ENCODE measurements around the gene ARHGAP21. TPM values are rescaled to one million over a fixed set of nuclear protein-coding genes. Genes with fewer than 3 reads are reported as not detected.
"Not testable (repeated sequence)": the region's sequence is repeated elsewhere in the genome, so short reads cannot be mapped to it uniquely, and the experiment has no call there.

Gene ARHGAP21
- total RNA-seq, 1 donor from 2014 or later: 79.2 TPM

DNA sequence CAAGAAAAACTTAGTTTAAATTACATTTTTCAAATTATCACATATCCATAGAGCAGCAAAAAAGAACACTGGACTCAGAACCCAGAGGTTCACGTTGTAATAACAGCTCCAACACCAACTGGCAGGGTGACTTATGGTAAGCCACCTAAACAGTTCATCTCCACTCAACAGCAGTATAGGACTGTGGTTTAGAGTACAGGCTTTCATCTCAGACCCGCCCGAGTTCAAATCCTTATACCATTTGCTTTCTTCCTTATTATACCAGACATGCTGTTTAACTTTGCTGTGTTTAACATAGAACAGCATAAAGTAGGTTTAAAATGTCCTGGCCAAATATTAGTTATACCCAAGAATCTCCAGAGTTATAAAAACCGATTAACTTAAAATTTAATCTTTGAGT lies 97.9 kb downstream of the ARHGAP21 start:
- no peak for DNase-seq

DNA sequence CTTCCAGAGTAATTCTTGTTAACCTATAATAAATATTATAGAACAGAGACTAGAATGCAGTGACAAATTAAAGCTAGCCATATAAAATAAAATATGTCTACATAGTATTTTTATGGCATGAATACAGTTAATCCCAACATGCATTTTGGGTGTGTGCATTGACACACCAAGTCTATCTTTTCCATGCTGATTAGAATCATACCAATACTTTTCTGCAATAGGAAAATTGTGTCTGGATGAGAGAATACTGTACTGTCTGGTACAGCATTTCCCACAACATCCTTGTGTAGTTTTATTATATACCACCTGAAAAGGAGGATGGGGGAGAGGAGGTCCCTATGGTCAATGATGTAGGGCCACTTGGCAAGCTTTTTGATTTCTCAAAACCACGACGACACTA lies 100.3 kb downstream of the ARHGAP21 start:
- DNase-seq: no peak

DNA sequence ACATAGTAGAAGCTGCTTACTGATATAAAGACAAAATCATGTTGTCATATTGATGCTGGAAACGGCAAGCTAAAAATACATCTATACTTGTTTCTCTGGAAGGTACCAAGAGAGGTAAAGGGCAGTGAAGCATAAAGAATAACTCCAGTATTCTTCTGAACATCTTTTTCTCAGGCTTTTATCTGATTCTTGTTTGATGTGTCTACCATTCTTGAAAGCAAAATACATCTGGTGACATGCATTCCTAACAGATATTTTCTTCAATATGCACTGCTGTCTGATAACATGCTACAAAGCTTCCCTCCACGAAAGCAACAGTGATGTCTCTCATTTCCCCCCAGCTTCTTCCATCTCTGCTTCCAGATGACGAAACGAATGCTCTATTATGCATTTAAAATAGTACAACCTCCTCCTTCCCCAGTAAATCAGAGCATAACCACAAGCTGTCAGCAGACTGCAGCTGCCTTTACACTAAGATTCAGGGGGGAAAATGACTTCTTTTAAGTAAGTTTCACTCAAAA lies 100.8 kb downstream of the ARHGAP21 start:
- no peak for DNase-seq

DNA sequence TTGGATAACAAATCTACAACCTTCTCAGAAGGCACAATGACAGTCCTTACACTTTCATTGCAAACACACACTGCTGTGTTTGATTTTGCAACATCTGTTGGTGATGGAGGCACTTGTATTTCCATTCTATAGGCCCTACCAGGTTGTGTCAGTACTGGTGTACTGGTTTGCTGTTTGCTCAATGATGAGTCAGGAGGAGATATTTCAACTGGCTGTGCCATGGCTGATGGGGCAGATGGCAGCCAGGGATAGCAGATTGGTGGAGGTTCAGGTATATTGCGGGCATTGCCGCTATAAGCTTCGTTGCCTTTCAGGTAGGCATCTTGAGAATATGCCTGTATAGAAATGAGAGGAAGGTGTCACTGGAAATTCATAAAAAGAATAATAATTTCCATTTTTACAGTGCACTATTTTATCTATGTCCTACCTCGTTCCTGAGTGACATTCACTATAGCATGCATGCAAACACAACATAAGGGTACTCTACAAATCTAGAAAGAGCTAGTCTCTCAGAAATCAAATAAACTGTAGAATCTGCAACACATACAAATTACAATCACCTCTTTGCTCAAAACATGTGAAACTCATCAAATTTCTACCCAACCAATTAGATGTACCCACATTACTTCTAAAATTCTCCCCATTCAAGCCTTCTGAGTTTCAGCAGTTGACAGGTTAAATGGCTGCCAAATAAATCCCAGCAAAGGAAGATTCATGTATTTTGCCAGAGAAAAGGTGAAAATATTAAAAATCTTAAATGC lies 102.5 kb downstream of the ARHGAP21 start:
- not testable (repeated sequence) for DNase-seq

DNA sequence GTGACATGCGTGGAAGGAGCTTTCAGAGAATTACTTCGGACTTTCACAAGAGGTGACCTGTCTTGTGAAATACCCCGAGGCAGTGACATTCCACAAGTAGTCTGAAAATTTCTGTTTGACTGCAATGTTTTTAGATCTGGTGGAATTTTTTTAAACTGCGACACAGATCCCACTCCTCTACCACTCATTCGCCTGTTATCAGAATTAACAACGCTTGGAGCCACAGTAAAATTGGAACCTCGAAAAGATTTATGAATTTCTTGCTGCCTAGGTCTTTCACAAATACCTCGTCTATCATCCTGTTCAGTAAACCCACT lies 103.7 kb downstream of the ARHGAP21 start:
- DNase-seq: not testable (repeated sequence)

DNA sequence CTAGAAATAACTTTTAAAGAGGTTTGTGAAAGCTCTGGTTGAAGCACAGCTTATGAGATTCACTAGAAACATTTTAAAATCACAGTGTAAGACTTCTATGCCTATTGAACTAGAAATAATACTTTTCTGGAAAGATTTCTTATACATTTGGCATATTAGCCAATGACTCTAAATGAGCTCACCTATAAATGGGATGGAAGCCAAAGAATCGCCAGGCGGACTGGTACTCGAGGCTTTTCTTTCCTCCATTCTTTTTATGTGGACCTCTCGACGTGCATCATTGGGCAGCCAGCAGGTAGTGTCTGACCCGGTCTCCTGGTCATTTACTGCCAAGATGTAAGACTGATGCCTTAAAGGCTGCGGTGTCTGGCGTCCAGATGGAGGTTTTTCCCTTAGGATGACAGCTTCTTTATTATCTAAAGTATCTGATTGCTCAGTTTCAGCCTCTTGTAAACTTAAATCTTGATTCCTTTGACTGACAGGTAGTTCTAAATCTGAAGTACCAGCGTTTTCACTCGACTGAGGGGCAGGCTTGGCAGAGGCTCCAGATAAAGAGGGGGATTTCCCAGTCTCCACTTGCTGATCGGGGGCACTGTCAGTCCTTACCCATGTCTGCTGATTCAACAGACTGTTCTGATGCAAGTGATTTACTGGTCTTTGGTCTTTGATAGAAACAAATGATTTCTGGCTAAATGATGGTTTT lies 104.2 kb downstream of the ARHGAP21 start:
- not testable (repeated sequence) for DNase-seq

DNA sequence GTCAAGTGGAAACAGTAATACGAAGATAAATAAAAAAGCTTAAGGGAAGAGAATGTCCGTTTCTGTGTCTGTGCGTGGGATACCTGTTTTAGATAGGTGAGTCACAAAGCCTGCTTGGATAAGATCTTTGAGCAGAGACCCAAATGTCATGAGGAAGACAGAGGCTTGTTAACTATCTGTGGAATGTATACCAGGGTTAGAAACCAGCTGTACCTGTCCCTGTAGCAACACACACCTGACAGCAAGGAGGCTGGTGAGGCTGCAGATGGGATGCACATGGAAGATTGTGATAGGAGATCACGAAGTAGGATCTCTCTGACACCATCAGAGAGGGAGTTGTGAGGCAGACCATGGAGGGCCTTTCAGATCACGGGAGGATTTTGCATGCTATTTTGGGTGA lies 105.3 kb downstream of the ARHGAP21 start:
- no peak for DNase-seq

DNA sequence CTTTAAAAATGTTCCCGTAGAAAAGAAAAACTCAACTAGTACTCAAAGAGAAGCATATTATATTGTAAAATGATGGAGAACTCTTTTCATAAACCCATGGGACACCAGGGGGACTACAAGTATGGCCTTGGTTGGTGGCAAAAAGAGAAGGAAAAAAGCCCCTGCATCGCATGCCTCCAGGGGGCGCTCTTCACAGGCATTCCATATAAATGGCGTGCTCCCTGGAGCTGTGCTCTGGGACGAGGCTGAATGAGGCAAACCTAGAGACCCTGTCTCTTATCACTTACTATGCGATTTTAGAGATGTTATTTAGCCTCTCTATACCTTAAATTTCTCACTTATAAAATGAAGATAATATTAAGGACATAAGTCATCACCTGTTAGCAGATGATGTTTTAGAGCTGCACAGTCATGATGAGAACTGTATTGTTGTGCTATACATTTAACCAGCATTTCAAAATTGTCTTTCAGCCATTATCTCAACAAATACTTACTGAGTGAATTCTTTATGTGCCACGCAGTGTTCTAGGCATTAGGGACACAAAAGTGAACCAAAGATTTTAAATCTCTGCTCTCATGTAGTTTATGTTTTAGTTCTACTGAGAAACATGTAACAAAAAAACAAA lies 105.8 kb downstream of the ARHGAP21 start:
- DNase-seq: no peak

DNA sequence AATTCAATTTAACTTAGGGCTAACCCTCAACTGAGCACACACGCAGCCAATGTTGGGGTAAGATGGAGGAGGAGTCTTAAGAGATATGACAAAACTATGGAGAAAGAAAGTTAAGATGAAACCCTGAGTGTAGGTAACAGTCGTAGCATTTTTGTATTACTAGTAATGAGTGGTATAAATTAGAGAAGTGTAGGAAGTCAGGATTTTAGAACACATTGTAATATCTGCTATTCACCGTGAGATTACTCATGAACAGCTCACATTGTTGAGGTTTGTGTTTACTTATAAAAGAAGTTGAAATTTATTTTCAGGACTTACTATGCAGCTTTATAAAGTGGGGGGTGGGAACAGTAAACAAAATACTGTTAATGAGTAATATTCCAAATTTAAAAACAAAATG lies 107.2 kb downstream of the ARHGAP21 start:
- no peak for DNase-seq

DNA sequence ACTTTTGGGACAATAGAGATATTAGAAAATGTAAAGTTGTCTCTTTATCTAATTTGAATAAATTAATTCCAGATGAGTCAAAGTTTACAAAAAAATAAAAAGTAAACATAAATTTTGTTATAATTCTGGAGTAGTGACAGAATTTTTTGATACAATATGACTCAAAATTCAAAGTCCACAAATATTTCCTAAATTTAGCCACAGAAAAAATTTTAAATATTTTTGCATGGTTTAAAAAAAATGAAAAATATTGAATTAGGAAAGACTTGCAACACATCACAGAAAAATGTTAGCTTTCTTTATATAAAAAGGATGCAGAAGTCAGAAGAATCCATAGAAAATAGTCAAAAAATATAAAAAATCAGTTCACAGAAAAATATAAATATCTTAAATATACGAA lies 117.7 kb downstream of the ARHGAP21 start:
- DNase-seq: no peak

DNA sequence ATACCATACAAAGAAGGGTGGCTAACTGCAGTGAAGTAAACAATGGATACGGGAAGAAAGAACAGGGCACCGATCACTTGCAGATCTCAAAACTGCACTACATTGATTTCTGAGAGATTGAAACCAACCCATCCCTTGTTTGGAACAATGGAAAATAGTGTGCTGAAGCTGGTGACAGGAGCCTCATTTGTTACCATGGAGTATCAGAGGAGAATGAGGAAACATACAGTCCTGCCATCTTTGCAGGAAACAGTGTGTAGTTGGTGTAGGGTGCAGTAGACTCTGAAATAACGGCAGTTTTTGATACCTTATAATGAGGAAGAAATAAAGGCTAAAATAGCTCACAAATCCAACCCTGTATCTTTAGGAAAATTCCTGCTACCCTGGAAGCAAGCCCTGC lies 118.5 kb downstream of the ARHGAP21 start:
- no peak for DNase-seq

DNA sequence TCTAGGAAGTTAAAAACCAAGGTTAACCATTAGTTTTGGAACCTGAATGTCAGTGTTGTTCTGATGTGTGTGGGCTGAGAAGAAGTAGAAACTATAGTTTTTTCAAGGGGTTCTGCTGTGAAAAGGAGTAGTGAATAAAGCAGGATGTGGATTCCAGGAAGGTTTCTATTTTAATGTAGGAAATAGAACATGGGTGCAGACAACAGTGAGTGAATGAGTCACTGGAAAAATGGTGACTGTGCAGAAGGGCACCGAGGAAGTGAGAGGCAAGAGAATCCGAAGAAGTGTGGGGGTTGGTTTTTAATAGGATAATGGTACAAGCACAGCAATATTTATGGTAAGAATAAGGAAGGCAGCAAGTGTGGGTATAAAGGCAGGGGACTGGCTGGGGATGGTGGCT lies 120.4 kb downstream of the ARHGAP21 start:
- DNase-seq: no peak

DNA sequence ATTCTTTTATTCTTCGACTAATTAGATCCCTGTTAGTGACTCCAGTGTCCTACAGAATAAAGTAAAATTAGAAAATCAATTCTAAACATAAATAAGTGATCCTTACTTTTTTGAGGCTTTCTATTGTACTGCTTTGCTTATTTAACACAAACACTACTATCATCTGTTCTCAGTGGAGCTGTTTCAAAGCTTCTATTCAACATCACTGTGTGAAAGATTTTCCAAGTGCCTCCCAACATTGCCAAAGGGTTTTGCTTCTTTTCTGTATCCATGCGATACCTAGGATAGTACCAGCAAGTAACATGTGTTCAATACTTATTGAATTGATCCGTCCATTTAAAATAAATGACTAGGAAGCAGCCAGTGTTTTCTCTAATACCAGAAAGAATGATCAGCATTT lies 125.7 kb downstream of the ARHGAP21 start:
- no peak for DNase-seq

DNA sequence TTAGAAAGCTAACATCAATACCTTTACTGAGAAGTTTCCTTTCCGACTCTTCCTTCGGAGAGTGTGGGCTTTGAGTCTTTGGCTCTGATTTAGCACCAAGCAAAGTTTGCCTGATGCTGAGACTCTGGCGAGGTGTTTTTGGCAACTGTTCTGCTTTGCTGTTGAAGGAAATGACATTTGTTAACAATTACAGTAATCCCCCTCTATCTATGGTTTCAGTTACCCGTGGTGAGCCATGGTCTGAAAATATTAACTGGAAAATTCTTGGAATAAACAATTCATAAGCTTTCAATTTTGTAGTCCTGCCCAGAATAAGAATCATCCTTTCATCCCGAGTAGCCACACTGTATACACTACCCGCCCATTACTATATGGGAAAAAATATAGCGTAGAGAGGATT lies 126.3 kb downstream of the ARHGAP21 start:
- no peak for DNase-seq

DNA sequence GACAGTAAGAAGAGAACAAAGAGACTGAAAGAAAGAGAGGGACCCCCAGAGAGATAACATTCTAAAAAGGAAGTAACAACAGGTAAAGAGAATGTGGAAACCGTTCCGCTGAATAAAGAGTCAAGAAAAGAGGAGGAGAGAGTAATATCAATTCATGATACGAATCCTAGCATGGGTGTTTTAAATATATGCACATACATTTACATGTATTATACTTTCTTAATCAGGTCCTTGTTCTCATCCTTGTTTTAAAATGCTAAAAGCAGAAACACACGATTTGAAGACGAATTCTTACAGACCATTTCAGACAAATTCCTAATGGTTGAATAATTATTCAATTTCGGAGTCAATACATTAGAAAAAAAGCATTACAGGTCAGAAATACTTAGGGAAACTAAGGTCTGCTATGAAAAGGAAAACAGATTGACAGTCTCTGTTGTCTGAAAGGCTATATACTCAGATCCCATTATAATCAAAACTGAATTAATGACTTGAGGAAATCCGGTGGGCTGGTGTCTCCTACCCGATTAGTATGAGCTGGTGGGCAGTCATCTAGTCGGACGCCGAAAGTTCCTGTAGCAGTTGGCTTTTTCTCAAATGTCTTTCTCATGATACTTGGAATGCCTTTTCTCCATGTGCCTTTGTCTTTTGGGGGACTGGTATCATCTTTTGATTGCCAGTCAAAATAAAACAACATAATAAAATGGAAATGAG lies 127.3 kb downstream of the ARHGAP21 start:
- no peak for DNase-seq

DNA sequence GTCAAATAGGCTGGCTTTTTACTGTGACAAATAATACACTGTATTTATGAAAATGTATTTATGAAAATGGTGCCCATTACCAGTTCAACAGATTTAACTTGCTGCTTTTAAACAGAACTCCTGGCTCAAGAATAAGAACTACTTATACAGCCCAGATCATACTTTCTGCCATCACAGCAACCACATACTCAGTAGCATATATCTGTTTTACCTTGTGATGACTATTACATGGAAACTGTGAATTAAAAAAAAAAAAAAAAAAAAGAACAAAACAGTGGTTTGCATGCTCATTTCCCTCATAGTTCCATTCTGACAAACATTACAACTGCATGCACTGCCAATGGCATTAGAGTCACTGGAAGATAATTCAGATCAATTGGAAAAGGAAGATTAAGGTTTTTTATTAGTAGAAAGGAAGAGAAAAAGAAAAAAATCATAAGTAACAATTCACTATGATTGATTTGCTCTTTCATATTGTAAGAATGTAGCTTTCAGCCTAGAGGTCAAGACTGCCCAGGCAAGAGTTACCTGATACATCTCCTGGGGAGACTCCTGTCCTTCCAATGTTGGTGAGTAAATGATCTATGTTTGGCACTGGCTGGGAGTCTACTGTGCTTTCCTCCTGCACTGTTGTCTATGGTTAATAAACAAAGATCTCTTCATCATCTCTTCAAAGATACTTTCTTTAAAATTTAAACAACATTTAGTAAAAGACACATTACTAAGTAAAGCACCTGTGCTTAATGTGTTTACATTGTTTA lies 132.8 kb downstream of the ARHGAP21 start:
- DNase-seq: no peak

DNA sequence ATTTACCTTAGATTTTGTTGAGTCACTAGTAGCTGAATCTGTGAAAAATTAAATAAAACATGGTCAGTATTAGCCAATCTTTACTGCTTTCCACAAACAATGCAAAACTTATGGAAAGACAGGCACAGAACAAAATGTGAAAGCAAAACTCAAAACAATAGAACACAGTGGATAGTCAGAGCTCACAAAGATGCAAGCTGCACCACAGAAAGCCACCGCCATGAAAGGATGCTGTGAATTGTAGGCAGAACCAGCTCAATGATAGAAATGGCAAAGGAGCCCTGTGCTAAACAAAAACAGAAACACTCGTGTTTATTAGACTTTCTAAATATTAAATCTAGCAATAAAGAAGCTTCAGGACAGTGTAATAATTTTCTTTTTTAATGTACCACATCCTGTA lies 134.4 kb downstream of the ARHGAP21 start:
- DNase-seq: no peak

DNA sequence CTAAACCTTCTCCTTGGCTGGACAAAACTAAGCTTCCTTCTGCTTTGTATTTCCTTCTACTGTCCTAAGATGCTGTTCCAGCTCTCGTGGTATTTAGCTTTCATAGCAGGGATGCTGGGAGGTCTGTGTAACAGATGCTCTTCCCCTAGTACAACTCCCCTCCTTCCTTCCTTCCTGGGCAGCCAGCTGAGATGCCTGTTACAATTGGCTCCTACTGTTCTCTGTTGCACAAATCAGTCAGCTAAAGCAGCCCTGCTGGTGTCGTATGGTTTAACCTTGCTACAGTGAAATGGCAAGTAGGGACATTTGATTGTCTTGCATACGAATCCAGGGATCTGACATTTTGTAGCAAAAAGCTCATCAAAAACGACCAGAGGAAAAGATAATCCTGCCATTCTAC lies 143.8 kb downstream of the ARHGAP21 start:
- DNase-seq: peak; percentile 59

DNA sequence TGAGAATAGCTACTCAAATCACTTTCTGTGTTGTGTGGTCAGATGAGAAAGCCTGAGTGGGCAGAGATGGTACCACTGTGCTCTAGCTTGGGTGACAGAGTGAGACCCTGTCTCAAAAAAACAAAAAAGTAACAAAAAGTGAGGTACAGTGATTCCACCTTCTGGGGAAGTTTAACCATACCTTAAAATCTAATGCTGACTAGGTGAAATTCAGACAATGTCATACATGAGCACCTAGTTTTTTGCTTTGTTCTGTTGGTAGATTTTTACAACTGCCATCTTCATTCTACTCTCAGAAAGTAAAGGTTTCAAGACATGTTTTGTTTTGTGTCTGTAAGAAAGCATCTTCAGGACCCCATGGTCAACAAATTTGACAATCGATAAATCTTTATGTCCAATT lies 144.2 kb downstream of the ARHGAP21 start:
- DNase-seq: no peak

DNA sequence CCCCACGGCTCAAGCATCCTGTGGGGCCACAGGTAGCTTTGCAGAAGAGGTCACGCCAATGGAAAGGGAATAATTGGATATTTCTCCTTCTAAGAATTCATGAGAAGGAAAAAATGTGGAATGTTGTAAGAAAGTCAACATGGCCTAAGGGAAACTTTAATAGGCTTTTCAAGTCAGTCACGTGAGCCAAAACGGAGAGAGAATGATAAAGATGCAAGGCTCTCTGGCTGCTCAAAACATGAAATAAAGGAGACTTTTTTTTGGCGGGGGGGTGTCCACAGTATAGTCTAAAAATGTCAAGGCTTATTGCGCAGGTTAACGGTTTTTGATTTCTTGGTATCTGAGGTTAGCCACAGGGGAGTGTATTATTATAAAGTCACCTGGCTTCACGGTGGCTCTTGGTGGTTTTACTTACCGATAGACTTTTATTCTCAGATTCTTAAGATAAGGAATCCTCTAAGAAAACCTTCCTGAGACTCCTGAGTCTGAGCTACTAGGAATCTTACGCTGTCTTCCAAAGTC lies 148.1 kb downstream of the ARHGAP21 start:
- DNase-seq: no peak

DNA sequence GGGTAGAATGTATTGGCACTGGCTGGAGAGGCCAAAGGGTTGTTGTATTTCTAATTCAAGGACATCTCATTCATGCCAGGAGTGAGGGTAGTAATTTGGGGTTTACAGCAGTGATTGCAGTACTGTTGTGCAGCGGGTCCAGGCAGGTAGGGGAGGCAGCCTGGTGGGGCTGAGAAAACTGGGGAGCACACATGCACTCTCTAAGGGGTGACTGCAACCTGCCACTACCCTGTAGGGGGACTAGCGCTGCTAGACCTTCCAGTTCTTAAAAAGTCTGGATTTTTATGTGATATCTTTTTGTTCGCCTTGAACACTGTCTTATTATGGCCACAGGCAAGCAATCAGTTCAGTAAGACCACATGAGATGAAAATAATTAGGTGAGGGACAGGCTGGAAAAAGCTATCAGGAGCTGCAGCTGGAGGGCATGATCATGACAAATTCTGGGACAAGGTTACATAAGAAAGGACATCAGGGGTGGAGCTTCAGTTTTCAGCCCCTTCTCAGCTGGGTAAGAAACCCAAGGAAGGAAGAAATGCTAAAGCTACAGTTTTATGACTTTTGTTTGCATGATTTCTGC lies 149.0 kb downstream of the ARHGAP21 start:
- DNase-seq: no peak
